Neural cell (in vitro differentiated cells): Measurements from ENCODE around the gene TLL2. TPM values are rescaled to one million over a fixed set of nuclear protein-coding genes. Genes with fewer than 3 reads are reported as not detected.

ENCODE experiments used
- H2AFZ ChIP-seq: fragments of 200-600, 300-800 bp; sonication (generic), shearing (Covaris generic); 2 replicates; pipeline ENCODE4 v1.6.0; 2014; ENCODE audit warnings: low read depth, mild to moderate bottlenecking, antibody characterized with exemption, low read length, moderate library complexity
- H3F3A ChIP-seq: fragments of 200-600 bp; shearing (Covaris generic); 2 replicates; pipeline ENCODE4 v1.6.1; 2016; ENCODE audit warnings: mild to moderate bottlenecking, moderate library complexity, mixed read lengths, antibody characterized with exemption, low read length; ENCODE audit not compliant: insufficient read depth, poor library complexity, severe bottlenecking
- H3K27ac ChIP-seq: fragments of 200-600, 300-800 bp; sonication (generic), shearing (Covaris generic); 2 replicates; pipeline ENCODE4 v1.5.1; 2014; ENCODE audit warnings: mild to moderate bottlenecking, low read length, moderate library complexity
- H3K27me3 ChIP-seq: fragments of 300-800, 200-600 bp; sonication (generic), shearing (Covaris generic); 2 replicates; pipeline ENCODE4 v1.6.0; 2014; ENCODE audit warnings: mild to moderate bottlenecking, low read depth, low read length, moderate library complexity; ENCODE audit not compliant: insufficient read depth
- H3K36me3 ChIP-seq: fragments of 300-800, 200-600 bp; sonication (generic), shearing (Covaris generic); 2 replicates; pipeline ENCODE4 v1.5.1; 2014; ENCODE audit warnings: mild to moderate bottlenecking, antibody characterized with exemption, low read length, moderate library complexity; ENCODE audit not compliant: insufficient read depth
- H3K4me2 ChIP-seq: fragments of 300-800, 200-600 bp; sonication (generic), shearing (Covaris generic); 2 replicates; pipeline ENCODE4 v1.6.0; 2014; ENCODE audit warnings: mild to moderate bottlenecking, low read length
- H3K4me3 ChIP-seq: fragments of 300-800, 200-600 bp; sonication (generic), shearing (Covaris generic); 2 replicates; pipeline ENCODE4 v1.5.1; 2014; ENCODE audit warnings: mild to moderate bottlenecking, low read length, moderate library complexity
- H3K79me2 ChIP-seq: fragments of 200-600 bp; shearing (Covaris generic); replicated peaks from 2 replicates; pipeline ENCODE4 v1.6.0; 2014; ENCODE audit warnings: mild to moderate bottlenecking, low read length, moderate library complexity; ENCODE audit not compliant: insufficient read depth
- H3K9ac ChIP-seq: fragments of 300-800, 200-600 bp; sonication (generic), shearing (Covaris generic); 2 replicates; pipeline ENCODE4 v1.6.1; 2016; ENCODE audit warnings: mild to moderate bottlenecking, low read length, mixed read lengths
- H3K9me2 ChIP-seq: fragments of 200-600 bp; shearing (Covaris generic); 2 replicates; pipeline ENCODE4 v1.6.1; 2016; ENCODE audit warnings: mild to moderate bottlenecking, low read length, mixed read lengths; ENCODE audit not compliant: insufficient read depth
- H3K9me3 ChIP-seq: fragments of 200-600, 300-800 bp; sonication (generic), shearing (Covaris generic); 2 replicates; pipeline ENCODE4 v1.6.1; 2016; ENCODE audit warnings: mild to moderate bottlenecking, mixed run types, low read length, moderate library complexity, mixed read lengths
- H4K20me1 ChIP-seq: fragments of 200-600 bp; shearing (Covaris generic); 2 replicates; pipeline ENCODE4 v1.6.1; 2016; ENCODE audit warnings: mild to moderate bottlenecking, mixed run types; ENCODE audit not compliant: insufficient read depth
- CTCF ChIP-seq: fragments of 450-650 bp; IDR thresholded peaks from 2 replicates; pipeline ENCODE4 v1.5.1; 2014; ENCODE audit warnings: antibody characterized with exemption, mild to moderate bottlenecking, moderate library complexity; ENCODE audit not compliant: poor library complexity, severe bottlenecking
- EP300 ChIP-seq: fragments of 450-650 bp; conservative IDR thresholded peaks from 2 replicates; pipeline ENCODE4 v1.6.1; 2014; ENCODE audit warnings: antibody characterized with exemption, mild to moderate bottlenecking, moderate library complexity; ENCODE audit not compliant: poor library complexity, severe bottlenecking
- EZH2 ChIP-seq: fragments of 200-600, 300-800 bp; shearing (Covaris generic), sonication (generic); IDR thresholded peaks from 2 replicates; pipeline ENCODE4 v1.6.1; 2014; ENCODE audit warnings: antibody characterized with exemption, low read length, borderline replicate concordance, mild to moderate bottlenecking; ENCODE audit not compliant: insufficient read depth, poor library complexity, severe bottlenecking
- MXI1 ChIP-seq: fragments of 450-650 bp; conservative IDR thresholded peaks from 2 replicates; pipeline ENCODE4 v1.6.1; 2014; ENCODE audit warnings: antibody characterized with exemption, mild to moderate bottlenecking; ENCODE audit not compliant: poor library complexity, severe bottlenecking
- POLR2AphosphoS5 ChIP-seq: IDR thresholded peaks from 2 replicates; pipeline ENCODE4 v1.6.1; 2012
- RAD21 ChIP-seq: fragments of 450-650 bp; conservative IDR thresholded peaks from 2 replicates; pipeline ENCODE4 v1.6.1; 2014; ENCODE audit warnings: antibody characterized with exemption, mild to moderate bottlenecking, moderate library complexity
- REST ChIP-seq: IDR thresholded peaks from 2 replicates; pipeline ENCODE4 v1.6.1; 2012; ENCODE audit warnings: borderline replicate concordance
- SMC3 ChIP-seq: fragments of 450-650 bp; conservative IDR thresholded peaks from 2 replicates; pipeline ENCODE4 v1.6.1; 2014; ENCODE audit warnings: antibody characterized with exemption, mild to moderate bottlenecking, moderate library complexity; ENCODE audit not compliant: poor library complexity
- TAF1 ChIP-seq: IDR thresholded peaks from 2 replicates; pipeline ENCODE4 v1.6.1; 2012; ENCODE audit warnings: low read depth
- polyA plus RNA-seq: library from polyadenylated mRNA; depleted of rRNA; stranded (reverse); fragments of >200 nt; gene quantifications from 2 replicates; pipeline ENCODE4 v1.2.3, GENCODE V29; 2014

Gene TLL2
- polyA plus RNA-seq, 1 donor from 2014 or later, result 0.11 TPM

- no peak overlapping the region for H3K4me3 ChIP-seq
- no peaks in the 10 kb centered on the region for H3K9me2 ChIP-seq
- TF ChIP-seq POLR2AphosphoS5, result no peak
- TF ChIP-seq EZH2, result no peak
- H2AFZ ChIP-seq, result no peak overlapping the region
- H3K9ac ChIP-seq, result no peak overlapping the region
- no peaks in the 10 kb centered on the region for H4K20me1 ChIP-seq
- H3K4me2 ChIP-seq, result no peak overlapping the region
- no peak overlapping the region for H3K27ac ChIP-seq
- no peaks in the 10 kb centered on the region for H3F3A ChIP-seq
- H3K36me3 ChIP-seq, result peaks cover 4% of the 10 kb centered on the region
- no peaks in the 10 kb centered on the region for H3K9me3 ChIP-seq
- H3K27me3 ChIP-seq, result no peaks in the 10 kb centered on the region
- H3K79me2 ChIP-seq, result no peaks in the 10 kb centered on the region
Observed at GRCh38 chr10:96529634-96530279, 16.0 kb upstream of the TLL2 start.

- no peaks in the 10 kb centered on the region for H3K27me3 ChIP-seq
- no peak overlapping the region for H3K4me3 ChIP-seq
- no peak overlapping the region for H3K9ac ChIP-seq
- no peak for TF ChIP-seq REST
- no peak for TF ChIP-seq EZH2
- TF ChIP-seq RAD21, result no peak
- TF ChIP-seq EP300, result no peak
- TF ChIP-seq SMC3, result no peak
- TF ChIP-seq TAF1, result no peak
- no peak for TF ChIP-seq MXI1
- no peak for TF ChIP-seq CTCF
- TF ChIP-seq POLR2AphosphoS5, result no peak
- H2AFZ ChIP-seq, result no peak overlapping the region
- H3K27ac ChIP-seq, result no peak overlapping the region
- no peaks in the 10 kb centered on the region for H3F3A ChIP-seq
- peaks cover 4% of the 10 kb centered on the region for H3K36me3 ChIP-seq
- no peaks in the 10 kb centered on the region for H3K9me2 ChIP-seq
- no peaks in the 10 kb centered on the region for H3K9me3 ChIP-seq
- H4K20me1 ChIP-seq, result no peaks in the 10 kb centered on the region
- H3K4me2 ChIP-seq, result no peak overlapping the region
- H3K79me2 ChIP-seq, result no peaks in the 10 kb centered on the region
Observed at GRCh38 chr10:96524741-96525140, 11.0 kb upstream of the TLL2 start.
